Measurements from ENCODE around the gene ADAMTS7.

- no peak for TF ChIP-seq CTCF (IDR thresholded peaks at IDR 0.05)
- no peak for TF ChIP-seq EZH2phosphoT487 (IDR thresholded peaks at IDR 0.05)
- TF ChIP-seq EZH2 (IDR thresholded peaks at IDR 0.05) = no peak
Measured at GRCh38 chr15:78763796-78764241, 47.4 kb downstream of the ADAMTS7 start.
